HCT116 (cell line): ENCODE results near the gene LINC00632. TPM values are rescaled to one million over a fixed set of nuclear protein-coding genes. Genes with fewer than 3 reads are reported as not detected.

Experiments
- ATAC-seq: fragments of 200-7000 bp; cut with Tn5 transposase; 2 replicates; pipeline ENCODE4 v1.9.1; 2020; ENCODE audit warnings: mild to moderate bottlenecking, moderate library complexity
- BruUV-seq: library from RNA; stranded (reverse); fragments of 400-500 nt; replicated peaks from 2 replicates; lab custom pipeline; 2021; lab: Mats Ljungman, UMichigan
- CTCF ChIA-PET: fragments of 300-600 bp; sonication (Branson Sonifier 250); formaldehyde crosslinking; loops from one replicate; lab custom pipeline; 2021; ENCODE audit warnings: antibody characterized with exemption; lab: Charles Lee
- POLR2A ChIA-PET: fragments of 300-600, 350-600 bp; sonication (Branson Sonifier 250); formaldehyde crosslinking; loops from one replicate; lab custom pipeline; 2021; ENCODE audit warnings: antibody characterized with exemption; lab: Charles Lee
- RAD21 ChIA-PET, 2 experiments: fragments of 300-600 bp; sonication (Branson Sonifier 250); formaldehyde crosslinking; loops; one replicate each; lab custom pipeline; 2023; ENCODE audit warnings: low total read pairs in 2 of 2; ENCODE audit not compliant: uncharacterized antibody in 2 of 2, unreplicated experiment in 2 of 2, low non-redundant PET in 1 of 2; lab: Charles Lee
- DNase-seq: peaks from one replicate; pipeline ENCODE4 v3.0.0-alpha.2; 2010; ENCODE audit warnings: low read depth, low spot score
- H2AFZ ChIP-seq: fragments of 200-600 bp; shearing (Covaris generic), sonication (generic); 2 replicates; pipeline ENCODE4 v1.6.1; 2017; ENCODE audit warnings: low read depth, mixed run types, mixed read lengths, antibody characterized with exemption, low read length; ENCODE audit not compliant: poor library complexity, severe bottlenecking
- H3K27ac ChIP-seq: 2 replicates; pipeline ENCODE4 v1.5.1; 2012; ENCODE audit warnings: low read depth, low read length
- H3K27me3 ChIP-seq: fragments of 200-600 bp; sonication (generic); 2 replicates; pipeline ENCODE4 v1.6.1; 2016; ENCODE audit warnings: mixed run types, low read length, mixed read lengths; ENCODE audit not compliant: insufficient read depth
- H3K36me3 ChIP-seq, 2 experiments: fragments of 200-500 bp in 1 of 2; fragments of 200-600 bp in 1 of 2; sonication (Bioruptor generic) in 1 of 2; sonication (generic) in 1 of 2; 2 replicates each; pipeline versions ENCODE4 v1.5.1 to v1.6.1; 2014 to 2016; ENCODE audit warnings: low read length in 2 of 2, inconsistent platforms in 1 of 2, mixed read lengths in 1 of 2, mixed run types in 1 of 2; ENCODE audit not compliant: insufficient read depth in 2 of 2, control insufficient read depth in 1 of 2
- H3K4me1 ChIP-seq, 2 experiments: fragments of 200-600 bp in 1 of 2; sonication (generic) in 1 of 2; 2 replicates each; pipeline versions ENCODE4 v1.5.1 to v1.6.1; 2012 to 2017; ENCODE audit warnings: low read length in 2 of 2, inconsistent platforms in 1 of 2, mild to moderate bottlenecking in 1 of 2, mixed read lengths in 1 of 2, mixed run types in 1 of 2, moderate library complexity in 1 of 2; ENCODE audit not compliant: insufficient read depth in 2 of 2, control insufficient read depth in 1 of 2
- H3K4me2 ChIP-seq: fragments of 200-600 bp; sonication (generic); 2 replicates; pipeline ENCODE4 v1.6.1; 2017; ENCODE audit warnings: mixed run types, low read length, mixed read lengths
- H3K4me3 ChIP-seq, 2 experiments: fragments of 200-600 bp in 1 of 2; sonication (generic) in 1 of 2; replicated peaks in 1 of 2; 2 replicates each; pipeline ENCODE4 v1.5.1; 2011 to 2016; ENCODE audit warnings: low read length in 2 of 2, control low read depth in 1 of 2, low read depth in 1 of 2, mild to moderate bottlenecking in 1 of 2, mixed read lengths in 1 of 2, mixed run types in 1 of 2
- H3K79me2 ChIP-seq: fragments of 200-600 bp; sonication (generic); 2 replicates; pipeline ENCODE4 v1.6.1; 2017; ENCODE audit warnings: mild to moderate bottlenecking, mixed run types, low read length, moderate library complexity, mixed read lengths; ENCODE audit not compliant: insufficient read depth
- H3K9ac ChIP-seq: fragments of 200-600 bp; sonication (generic); 2 replicates; pipeline ENCODE4 v1.6.1; 2016; ENCODE audit warnings: low read length, mixed read lengths
- H3K9me2 ChIP-seq: fragments of 200-600 bp; sonication (generic), shearing (Covaris generic); 2 replicates; pipeline ENCODE4 v1.6.1; 2017; ENCODE audit warnings: mixed run types, mild to moderate bottlenecking, moderate library complexity; ENCODE audit not compliant: insufficient read depth
- H3K9me3 ChIP-seq, 2 experiments: fragments of 200-500 bp in 1 of 2; fragments of 200-600 bp in 1 of 2; sonication (Bioruptor generic) in 1 of 2; sonication (generic) in 1 of 2; 2 replicates each; pipeline ENCODE4 v1.6.1; 2014 to 2017; ENCODE audit warnings: low read length in 2 of 2, mixed read lengths in 2 of 2, inconsistent platforms in 1 of 2, low read depth in 1 of 2, mild to moderate bottlenecking in 1 of 2, mixed run types in 1 of 2, moderate library complexity in 1 of 2; ENCODE audit not compliant: control insufficient read depth in 1 of 2, insufficient read depth in 1 of 2
- H4K20me1 ChIP-seq: fragments of 200-600 bp; sonication (generic), shearing (Covaris generic); 2 replicates; pipeline ENCODE4 v1.6.1; 2017; ENCODE audit warnings: mixed run types, mild to moderate bottlenecking, moderate library complexity; ENCODE audit not compliant: insufficient read depth
- CEBPB ChIP-seq: IDR thresholded peaks from 2 replicates; pipeline ENCODE4 v1.6.1; 2012; ENCODE audit warnings: low read depth
- EGR1 ChIP-seq: IDR thresholded peaks from 2 replicates; pipeline ENCODE4 v1.6.1; 2012; ENCODE audit warnings: low read depth
- ELF1 ChIP-seq: IDR thresholded peaks from 2 replicates; pipeline ENCODE4 v1.6.1; 2012; ENCODE audit warnings: low read depth, borderline replicate concordance
- EZH2 ChIP-seq: fragments of 200-600 bp; sonication (generic); IDR thresholded peaks from 2 replicates; pipeline ENCODE4 v1.6.1; 2017; ENCODE audit warnings: antibody characterized with exemption, mixed run types
- EZH2phosphoT487 ChIP-seq: fragments of 200-600 bp; IDR thresholded peaks from 2 replicates; pipeline ENCODE4 v1.6.1; 2018; ENCODE audit warnings: antibody characterized with exemption, borderline replicate concordance
- FOSL1 ChIP-seq: IDR thresholded peaks from 2 replicates; pipeline ENCODE4 v1.6.1; 2012; ENCODE audit warnings: low read depth
- JUND ChIP-seq: IDR thresholded peaks from 2 replicates; pipeline ENCODE4 v1.6.1; 2012
- POLR2A ChIP-seq: IDR thresholded peaks from 2 replicates; pipeline ENCODE4 v1.7.0; 2011; ENCODE audit warnings: borderline replicate concordance; ENCODE audit not compliant: insufficient read depth, insufficient read length; ENCODE audit errors: extremely low read depth
- POLR2AphosphoS5 ChIP-seq: IDR thresholded peaks from 2 replicates; pipeline ENCODE4 v1.6.1; 2011; ENCODE audit warnings: mild to moderate bottlenecking, low read depth, low read length, moderate library complexity
- RAD21 ChIP-seq: IDR thresholded peaks from 2 replicates; pipeline ENCODE4 v1.6.1; 2012; ENCODE audit warnings: low read depth, mild to moderate bottlenecking
- SRF ChIP-seq: IDR thresholded peaks from 2 replicates; pipeline ENCODE4 v1.6.1; 2012; ENCODE audit warnings: low read depth
- YY1 ChIP-seq: IDR thresholded peaks from 2 replicates; pipeline ENCODE4 v1.6.1; 2011; ENCODE audit warnings: low read length, low read depth, moderate library complexity, mild to moderate bottlenecking; ENCODE audit not compliant: insufficient replicate concordance; ENCODE audit errors: extremely low read depth
- ZFX ChIP-seq: fragments of 450-650 bp; IDR thresholded peaks from 2 replicates; pipeline ENCODE4 v1.6.1; 2017
- ZNF274 ChIP-seq: fragments of 200-500 bp; sonication (Bioruptor generic); IDR thresholded peaks from 2 replicates; pipeline ENCODE4 v1.6.1; 2014; ENCODE audit warnings: mild to moderate bottlenecking, low read depth, low read length, inconsistent platforms
- intact Hi-C: fragments of 100-400 bp; cut with micrococcal nuclease; formaldehyde crosslinking; loops from 2 replicates; pipeline ENCODE4 v1.10.0; 2022
- total RNA-seq: library from RNA; stranded (reverse); gene quantifications from one replicate; pipeline ENCODE4 v1.2.1, GENCODE V29; 2021; ENCODE audit not compliant: unreplicated experiment
- TF ChIP-seq, protein P1 (sequence below): IDR thresholded peaks from 2 replicates; pipeline ENCODE4 v1.6.1; 2011; ENCODE audit warnings: mild to moderate bottlenecking, low read length, moderate library complexity; ENCODE audit not compliant: insufficient replicate concordance; ENCODE audit errors: extremely low read depth
- TF ChIP-seq, protein P2 (sequence below): IDR thresholded peaks from 2 replicates; pipeline ENCODE4 v1.6.1; 2012
- TF ChIP-seq, protein P3 (sequence below): IDR thresholded peaks from 2 replicates; pipeline ENCODE4 v1.6.1; 2012

LINC00632 gene
- total RNA-seq, 1 experiment from 2014 or later, result 0.15 TPM

DNA sequence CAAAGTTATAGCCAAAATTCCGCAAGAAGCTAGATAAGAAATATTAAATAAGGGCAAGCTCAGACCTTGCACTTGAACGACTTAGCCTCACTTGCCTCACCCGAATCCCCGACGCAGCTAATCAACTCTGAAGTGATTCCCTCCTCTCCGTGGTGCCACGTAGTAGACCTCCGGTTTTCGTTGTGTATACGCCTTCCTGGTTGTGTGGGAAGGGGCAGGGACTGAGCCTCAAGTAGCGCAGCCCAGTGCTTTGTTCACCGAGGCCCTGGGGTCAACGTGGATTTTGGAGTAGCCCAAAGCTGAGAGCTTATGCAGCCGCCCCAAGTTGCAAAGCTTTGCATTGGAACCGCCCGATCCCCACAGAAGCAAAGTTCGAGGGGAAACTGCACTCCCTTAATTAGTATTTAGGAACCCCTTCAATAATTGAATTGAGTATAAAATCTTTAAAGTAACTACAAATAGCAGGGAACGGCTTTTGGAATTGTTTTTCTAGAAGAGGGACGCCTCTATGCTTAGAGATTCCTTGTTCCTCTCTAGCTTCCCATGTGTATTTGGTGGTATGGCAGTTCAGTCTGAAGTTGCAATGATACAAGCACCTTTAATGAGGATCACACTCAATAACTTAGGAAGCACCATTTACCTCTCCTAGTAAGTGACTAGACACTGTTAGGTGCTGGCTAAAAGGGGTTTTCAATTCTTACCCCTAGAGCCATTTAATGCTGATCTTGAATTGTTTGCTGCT, 55.7 kb downstream of the LINC00632 start:
- DNase-seq, result no peak
- Histone ChIP-seq H2AFZ (no peak overlapping the region), H3K9ac (no peak overlapping the region)

More for the DNA sequence above, 55.7 kb downstream of the LINC00632 start:
- Histone ChIP-seq H3K4me2 (no peak overlapping the region), H3K27ac (no peak overlapping the region)
- CTCF ChIA-PET, result no interaction called here
- TF ChIP-seq FOSL1 (no peak), EZH2 (no peak), YY1 (no peak), ELF1 (no peak), EZH2phosphoT487 (no peak), JUND (no peak), RAD21 (no peak), POLR2AphosphoS5 (no peak), SRF (no peak), ZFX (no peak), POLR2A (no peak), CEBPB (no peak), EGR1 (no peak), ZNF274 (no peak)
- TF ChIP-seq, protein P1, sequence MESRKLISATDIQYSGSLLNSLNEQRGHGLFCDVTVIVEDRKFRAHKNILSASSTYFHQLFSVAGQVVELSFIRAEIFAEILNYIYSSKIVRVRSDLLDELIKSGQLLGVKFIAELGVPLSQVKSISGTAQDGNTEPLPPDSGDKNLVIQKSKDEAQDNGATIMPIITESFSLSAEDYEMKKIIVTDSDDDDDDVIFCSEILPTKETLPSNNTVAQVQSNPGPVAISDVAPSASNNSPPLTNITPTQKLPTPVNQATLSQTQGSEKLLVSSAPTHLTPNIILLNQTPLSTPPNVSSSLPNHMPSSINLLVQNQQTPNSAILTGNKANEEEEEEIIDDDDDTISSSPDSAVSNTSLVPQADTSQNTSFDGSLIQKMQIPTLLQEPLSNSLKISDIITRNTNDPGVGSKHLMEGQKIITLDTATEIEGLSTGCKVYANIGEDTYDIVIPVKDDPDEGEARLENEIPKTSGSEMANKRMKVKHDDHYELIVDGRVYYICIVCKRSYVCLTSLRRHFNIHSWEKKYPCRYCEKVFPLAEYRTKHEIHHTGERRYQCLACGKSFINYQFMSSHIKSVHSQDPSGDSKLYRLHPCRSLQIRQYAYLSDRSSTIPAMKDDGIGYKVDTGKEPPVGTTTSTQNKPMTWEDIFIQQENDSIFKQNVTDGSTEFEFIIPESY, result no peak
- TF ChIP-seq, protein P2, sequence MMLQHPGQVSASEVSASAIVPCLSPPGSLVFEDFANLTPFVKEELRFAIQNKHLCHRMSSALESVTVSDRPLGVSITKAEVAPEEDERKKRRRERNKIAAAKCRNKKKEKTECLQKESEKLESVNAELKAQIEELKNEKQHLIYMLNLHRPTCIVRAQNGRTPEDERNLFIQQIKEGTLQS, result no peak
- TF ChIP-seq, protein P3, sequence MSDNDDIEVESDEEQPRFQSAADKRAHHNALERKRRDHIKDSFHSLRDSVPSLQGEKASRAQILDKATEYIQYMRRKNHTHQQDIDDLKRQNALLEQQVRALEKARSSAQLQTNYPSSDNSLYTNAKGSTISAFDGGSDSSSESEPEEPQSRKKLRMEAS, result no peak
- TF ChIP-seq, all 23 proteins: peak for 0
- POLR2A ChIA-PET, result no interaction called here
- no peaks in the 10 kb centered on the region for H3K9me2 ChIP-seq
- H3K9me3 ChIP-seq, result no peaks in the 10 kb centered on the region
- intact Hi-C loops, result no loop called here
- H3K79me2 ChIP-seq, result no peaks in the 10 kb centered on the region
- no peaks in the 10 kb centered on the region for H3K36me3 ChIP-seq
- RAD21 ChIA-PET, result no interaction called here
- no peaks in the 10 kb centered on the region for H3K4me1 ChIP-seq
- H3K4me3 ChIP-seq, result no peak overlapping the region
- no TSS peak for BruUV-seq
- H4K20me1 ChIP-seq, result no peaks in the 10 kb centered on the region
- no peak for ATAC-seq
- no peaks in the 10 kb centered on the region for H3K27me3 ChIP-seq
